Gastroesophageal sphincter (tissue), 3 donors: ENCODE data around the gene NTN3.

Experiments used
- POLR2AphosphoS5 ChIP-seq: sonication (generic); formaldehyde crosslinking; IDR thresholded peaks from one replicate; pipeline ENCODE4 v1.6.1; 2017; ENCODE audit warnings: antibody characterized with exemption
- TF ChIP-seq, protein P1 (sequence below), 4 experiments: fragments of 200-600 bp in 2 of 4; fragments of 450-650 bp in 2 of 4; sonication (generic) in 1 of 4; IDR thresholded peaks; one replicate each; pipeline ENCODE4 v1.5.1; 2017 to 2019; ENCODE audit warnings: antibody characterized with exemption in 4 of 4, mild to moderate bottlenecking in 2 of 4, moderate library complexity in 2 of 4

DNA sequence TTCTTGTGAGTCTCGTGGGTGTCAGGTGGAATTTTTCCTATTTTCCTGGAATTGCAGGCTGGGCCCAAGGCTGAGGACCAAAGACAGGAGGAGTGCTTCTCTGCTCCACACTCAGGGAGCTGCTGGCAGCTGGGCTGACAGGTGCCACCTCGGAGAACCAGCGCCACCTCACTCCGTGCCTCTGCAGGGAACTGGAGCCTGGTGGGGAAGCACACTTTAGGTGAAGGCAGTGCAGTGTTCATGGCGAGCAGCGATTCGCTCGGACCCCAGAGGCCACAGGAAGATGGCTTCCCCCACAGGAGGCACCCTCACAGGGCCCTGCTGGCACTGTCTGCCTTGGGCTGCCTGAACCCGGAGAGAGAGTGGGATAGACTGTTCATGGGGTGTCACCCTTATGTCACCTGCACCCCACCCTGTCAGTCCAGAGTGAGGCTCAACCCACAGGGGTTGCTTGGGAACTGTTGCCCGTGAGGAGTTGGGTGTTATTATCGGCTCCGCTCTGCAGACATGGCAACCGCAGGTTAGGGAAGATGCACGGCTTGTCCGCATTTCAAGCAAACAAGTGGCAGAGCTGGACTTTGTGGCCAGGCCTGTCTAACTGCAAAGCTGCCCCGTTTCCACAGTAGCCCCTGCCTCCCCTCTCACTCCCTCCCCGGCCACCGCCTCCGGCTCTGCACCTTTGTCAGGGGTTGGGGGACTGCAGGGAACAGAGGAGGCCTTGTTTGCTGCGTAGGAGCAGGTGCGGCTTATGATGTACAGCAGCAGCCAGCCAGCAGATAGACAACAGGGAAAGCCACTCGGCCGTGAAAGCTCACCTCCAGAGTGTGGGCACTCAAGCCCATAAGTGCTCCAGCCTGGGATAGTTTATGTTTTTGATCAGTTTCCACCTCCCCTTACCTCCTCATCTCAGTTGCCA, 19.4 kb downstream of the NTN3 start:
- TF ChIP-seq POLR2AphosphoS5, result no peak
- TF ChIP-seq, protein P1, sequence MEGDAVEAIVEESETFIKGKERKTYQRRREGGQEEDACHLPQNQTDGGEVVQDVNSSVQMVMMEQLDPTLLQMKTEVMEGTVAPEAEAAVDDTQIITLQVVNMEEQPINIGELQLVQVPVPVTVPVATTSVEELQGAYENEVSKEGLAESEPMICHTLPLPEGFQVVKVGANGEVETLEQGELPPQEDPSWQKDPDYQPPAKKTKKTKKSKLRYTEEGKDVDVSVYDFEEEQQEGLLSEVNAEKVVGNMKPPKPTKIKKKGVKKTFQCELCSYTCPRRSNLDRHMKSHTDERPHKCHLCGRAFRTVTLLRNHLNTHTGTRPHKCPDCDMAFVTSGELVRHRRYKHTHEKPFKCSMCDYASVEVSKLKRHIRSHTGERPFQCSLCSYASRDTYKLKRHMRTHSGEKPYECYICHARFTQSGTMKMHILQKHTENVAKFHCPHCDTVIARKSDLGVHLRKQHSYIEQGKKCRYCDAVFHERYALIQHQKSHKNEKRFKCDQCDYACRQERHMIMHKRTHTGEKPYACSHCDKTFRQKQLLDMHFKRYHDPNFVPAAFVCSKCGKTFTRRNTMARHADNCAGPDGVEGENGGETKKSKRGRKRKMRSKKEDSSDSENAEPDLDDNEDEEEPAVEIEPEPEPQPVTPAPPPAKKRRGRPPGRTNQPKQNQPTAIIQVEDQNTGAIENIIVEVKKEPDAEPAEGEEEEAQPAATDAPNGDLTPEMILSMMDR (IDR thresholded peaks at IDR 0.05), result no peak
